Measurements from ENCODE around the gene RBM33.
"Not testable (repeated sequence)": the region's sequence is repeated elsewhere in the genome, so short reads cannot be mapped to it uniquely, and the experiment has no call there.

Gene RBM33, protein sequence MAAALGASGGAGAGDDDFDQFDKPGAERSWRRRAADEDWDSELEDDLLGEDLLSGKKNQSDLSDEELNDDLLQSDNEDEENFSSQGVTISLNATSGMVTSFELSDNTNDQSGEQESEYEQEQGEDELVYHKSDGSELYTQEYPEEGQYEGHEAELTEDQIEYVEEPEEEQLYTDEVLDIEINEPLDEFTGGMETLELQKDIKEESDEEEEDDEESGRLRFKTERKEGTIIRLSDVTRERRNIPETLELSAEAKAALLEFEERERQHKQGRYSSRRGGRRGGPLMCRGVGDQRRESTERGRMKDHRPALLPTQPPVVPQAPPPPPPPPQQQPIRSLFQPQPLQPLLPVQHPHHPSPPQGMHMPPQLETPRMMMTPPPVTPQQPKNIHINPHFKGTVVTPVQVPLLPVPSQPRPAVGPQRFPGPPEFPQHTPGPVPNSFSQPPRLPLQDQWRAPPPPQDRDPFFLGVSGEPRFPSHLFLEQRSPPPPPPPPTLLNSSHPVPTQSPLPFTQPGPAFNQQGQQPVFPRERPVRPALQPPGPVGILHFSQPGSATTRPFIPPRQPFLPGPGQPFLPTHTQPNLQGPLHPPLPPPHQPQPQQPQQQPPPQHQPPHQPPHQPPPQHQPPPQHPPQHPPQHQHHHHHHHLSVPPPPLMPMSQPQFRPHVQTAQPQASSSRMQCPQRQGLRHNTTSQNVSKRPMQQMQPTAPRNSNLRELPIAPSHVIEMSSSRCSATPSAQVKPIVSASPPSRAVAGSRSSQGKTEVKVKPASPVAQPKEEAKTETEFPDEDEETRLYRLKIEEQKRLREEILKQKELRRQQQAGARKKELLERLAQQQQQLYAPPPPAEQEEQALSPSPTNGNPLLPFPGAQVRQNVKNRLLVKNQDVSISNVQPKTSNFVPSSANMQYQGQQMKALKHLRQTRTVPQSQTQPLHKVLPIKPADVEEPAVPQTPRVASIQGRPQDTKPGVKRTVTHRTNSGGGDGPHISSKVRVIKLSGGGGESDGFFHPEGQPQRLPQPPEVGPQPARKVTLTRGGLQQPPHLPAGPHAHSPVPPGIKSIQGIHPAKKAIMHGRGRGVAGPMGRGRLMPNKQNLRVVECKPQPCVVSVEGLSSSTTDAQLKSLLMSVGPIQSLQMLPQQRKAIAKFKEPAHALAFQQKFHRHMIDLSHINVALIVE

DNA sequence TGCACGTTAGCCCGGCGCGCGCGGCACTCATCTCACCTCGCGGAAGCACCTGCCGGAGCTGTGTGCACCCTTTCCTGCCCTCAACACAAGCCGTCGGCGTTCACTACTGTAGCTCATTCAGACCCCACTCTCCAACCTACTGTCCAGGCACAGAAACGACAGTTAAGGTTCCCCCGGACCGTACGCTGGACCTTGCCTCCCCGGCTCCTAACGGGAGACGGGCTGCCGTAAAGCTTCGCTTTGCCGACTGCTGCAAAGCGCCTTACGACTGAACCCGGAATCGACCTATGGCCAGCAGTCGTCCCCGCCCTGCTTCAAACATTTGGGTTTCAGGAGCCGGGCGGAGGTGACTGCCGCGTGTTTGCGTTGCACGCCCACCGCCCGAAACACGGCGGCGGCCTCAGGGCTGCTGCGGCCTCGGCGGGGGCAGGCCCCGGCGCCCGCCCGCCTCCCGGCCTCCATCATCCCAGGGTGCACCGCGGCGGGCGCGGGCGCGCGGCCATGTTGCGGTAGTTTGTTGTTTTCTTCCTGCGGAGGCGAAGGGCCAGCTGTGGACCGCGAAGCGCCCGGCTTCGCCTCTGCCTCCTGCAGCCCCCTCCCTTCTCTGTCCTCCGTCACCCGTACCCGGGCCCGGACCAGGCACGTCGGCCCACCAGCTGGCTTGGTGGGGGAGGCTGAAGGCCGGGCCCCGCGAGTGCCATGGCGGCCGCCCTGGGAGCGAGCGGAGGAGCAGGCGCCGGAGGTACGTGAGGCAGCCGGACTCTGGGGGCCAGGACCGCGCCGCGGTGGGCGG is at the start of gene RBM33:
Gene RBM33 (plus strand): TSS at position 484 of the 793 bp plus-strand sequence. CDS start 216 bp downstream, at position 700.
- DNase-seq: peak; percentile 52 to 76

GRCh38 chr7:155594961-155595366 is 49.5 kb upstream of the RBM33 start:
- DNase-seq: no peak

GRCh38 chr7:155597753-155598140 is 46.7 kb upstream of the RBM33 start:
- no peak for DNase-seq

DNA sequence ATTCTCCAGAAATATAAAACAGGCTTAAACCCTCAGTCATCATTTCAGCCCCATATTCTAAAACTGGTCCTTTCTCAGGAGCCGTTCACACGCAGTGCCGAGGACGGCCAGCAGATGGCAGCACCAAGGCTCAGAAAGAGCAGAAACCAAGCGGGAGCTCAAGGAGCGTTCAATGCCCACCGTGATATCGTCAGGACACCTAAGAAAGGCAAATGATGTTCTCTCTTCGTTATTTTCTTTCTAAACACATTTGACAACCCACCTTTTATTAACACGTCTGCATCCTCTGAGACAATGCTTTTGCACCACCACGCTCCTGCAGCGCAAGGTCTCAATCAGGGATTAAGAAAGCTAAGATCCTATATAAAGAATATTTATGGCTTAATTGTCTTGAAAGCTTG is 45.7 kb upstream of the RBM33 start:
- DNase-seq: peak; percentile 46 to 61

GRCh38 chr7:155602156-155602555 is 42.3 kb upstream of the RBM33 start:
- DNase-seq: no peak

DNA sequence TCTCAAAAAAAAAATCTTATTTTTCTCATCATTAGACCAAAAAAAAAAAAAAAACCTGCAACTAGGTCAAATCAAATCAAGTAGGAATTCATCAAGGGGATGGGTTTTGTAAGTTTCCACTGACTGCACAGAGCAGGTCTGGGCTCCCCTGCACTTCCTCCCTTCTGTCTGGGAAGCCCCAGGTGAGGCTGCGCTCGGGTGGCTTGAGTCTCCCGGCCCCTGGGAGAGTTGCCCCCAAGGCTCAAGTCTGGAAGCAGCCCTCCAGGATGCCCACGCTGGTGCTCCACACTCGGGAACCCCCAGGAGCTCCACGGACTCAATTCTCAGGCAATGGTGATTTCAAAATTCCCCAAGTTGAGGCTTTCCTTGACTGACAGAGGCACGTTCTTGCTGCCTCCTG is 41.7 kb upstream of the RBM33 start:
- DNase-seq: no peak

DNA sequence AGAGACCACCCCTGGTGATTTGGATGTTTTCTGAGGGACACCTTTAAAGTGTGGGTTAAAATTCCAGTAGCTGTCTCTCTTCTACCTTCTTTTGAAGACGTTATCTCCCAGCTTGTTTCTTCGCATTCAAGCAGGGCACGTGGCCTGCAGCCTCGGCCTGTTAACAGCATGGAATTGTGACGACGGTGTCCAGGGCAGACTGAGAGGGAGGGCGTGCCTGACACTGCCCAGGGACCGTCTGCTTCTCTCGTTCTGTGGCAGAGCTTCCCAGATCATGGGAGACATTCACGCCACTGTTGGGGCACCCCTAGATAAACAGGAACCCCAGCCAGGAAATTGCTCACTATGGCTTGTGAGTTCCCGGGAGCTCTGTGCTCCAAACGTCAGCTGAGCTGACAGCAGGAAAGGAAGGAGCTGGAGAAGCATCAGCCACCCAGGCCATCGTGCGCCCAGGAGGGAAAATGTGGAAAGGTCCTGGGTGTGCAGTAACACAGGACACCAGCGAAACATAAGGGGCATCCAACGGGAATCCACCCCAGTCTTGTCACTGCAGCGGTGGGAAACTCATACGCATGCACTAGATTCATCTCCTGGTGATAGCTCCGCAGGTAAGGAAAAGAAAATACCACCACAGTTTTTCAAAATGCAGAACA is 41.1 kb upstream of the RBM33 start:
- no peak for DNase-seq

- no peak for DNase-seq
Measured at GRCh38 chr7:155603858-155604503, 40.5 kb upstream of the RBM33 start.

DNA sequence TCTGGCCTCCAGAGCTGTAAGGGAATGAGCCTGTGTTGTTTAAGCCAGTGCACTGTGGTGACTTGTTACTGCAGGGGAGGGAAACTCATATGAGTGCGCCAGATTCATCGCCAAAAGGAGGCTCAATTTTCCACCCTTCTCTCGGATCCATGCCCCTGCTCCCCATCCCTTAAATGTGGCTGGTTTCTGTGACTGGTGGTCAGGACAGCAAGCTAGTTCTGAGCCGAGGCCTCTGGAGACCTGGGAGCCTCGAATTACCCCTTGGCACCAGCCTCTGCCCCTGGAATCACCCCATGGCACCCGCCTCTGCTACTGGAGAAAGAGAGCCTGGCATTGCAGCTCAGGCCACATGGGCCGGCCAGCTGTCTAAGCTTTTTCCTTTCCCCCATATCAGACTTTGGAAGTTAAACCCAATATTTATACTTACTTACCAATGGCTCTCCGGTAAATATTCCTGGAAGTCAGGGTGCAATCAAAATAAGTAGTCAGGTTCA is 39.9 kb upstream of the RBM33 start:
- DNase-seq: no peak

DNA sequence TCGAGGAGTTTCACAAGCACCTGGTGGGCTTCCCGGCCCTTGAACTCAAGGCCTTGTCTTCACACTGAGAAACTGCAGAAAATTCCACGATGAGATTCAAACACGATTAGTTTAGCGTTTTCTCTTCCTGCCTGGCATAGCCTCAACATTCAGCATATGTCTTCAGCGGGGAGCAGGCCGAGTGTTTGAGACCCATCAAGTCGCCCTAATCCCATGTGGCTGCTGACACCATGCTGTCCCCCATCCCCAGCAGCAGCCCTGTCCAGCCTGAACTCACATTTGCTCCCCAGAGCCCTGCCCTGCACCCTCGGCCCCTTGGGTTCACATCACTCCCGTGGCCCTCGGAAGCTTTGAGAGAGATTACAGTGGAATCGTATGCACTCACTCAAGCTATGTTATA is 35.3 kb upstream of the RBM33 start:
- no peak for DNase-seq

GRCh38 chr7:155610633-155611193 is 33.7 kb upstream of the RBM33 start:
- DNase-seq: no peak

DNA sequence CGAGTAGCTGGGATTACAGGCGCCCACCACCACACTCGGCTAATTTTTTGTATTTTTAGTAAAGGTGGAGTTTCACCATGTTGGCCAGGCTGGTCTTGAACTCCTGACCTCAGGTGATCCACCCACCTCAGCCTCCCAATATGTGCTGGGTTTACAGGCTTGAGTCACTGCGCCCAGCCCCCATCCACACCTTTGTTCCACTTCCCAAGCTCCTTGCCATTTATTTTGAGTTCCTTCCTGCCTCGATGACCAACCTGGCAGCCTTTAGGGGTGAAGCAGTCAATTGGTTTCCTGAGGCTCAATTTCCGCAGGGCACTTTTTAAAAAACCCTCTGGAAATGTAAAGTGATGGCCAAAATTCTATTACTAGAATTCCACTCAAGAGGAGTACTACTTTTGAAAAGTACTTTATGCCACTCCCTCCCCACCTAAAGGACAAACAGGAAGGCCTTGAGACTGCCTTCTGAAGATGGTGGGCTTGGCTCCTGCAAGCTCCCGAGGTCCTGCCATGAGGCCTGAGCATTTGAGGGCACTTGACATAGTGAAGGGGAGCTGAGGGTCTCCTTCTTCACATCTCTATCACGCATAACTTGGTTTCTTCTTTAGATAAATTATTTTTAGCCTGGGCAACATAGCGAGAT is 32.5 kb upstream of the RBM33 start:
- no peak for DNase-seq

- DNase-seq: no peak
Measured at GRCh38 chr7:155612658-155613057, 31.8 kb upstream of the RBM33 start.

GRCh38 chr7:155615085-155615484 is 29.4 kb upstream of the RBM33 start:
- not testable (repeated sequence) for DNase-seq

- no peak for DNase-seq
Measured at GRCh38 chr7:155618708-155619633, 25.5 kb upstream of the RBM33 start.

- DNase-seq: no peak
Measured at GRCh38 chr7:155619634-155620271, 24.7 kb upstream of the RBM33 start.

- DNase-seq: no peak
Measured at GRCh38 chr7:155620497-155620896, 24.0 kb upstream of the RBM33 start.

DNA sequence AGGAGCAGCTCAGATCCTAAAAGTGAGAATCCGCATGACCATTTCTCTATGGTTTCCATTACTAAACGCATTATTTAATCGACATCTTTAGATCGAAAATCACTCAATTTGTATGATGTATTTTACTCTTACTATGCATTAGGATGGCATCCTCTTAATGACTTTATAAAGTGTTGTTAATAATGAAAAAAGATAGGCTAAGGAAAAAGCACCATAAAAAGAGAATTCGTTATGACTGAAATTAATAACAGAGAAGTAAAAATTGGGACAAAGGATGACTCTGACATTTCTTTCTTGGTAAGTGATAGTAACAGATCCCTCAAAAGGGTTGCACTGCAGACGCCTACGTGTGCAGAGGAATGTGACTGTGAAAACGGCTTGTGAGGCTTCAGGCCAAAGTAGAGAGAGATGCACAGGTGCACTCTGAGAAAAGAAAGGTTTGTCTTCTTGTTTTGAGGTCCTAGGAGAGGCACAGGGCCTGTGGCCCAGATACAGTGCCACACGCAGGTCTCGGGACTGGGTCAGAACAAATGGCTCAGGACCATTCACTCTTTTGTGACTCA is 23.0 kb upstream of the RBM33 start:
- no peak for DNase-seq
